Non-pigmented ciliary epithelial cell (primary cell): ENCODE results near the gene SNRNP25.

Experiments
- DNase-seq: peaks from one replicate; pipeline ENCODE4 v3.0.0-alpha.2; 2010; ENCODE audit warnings: low read depth

The SNRNP25 gene

GRCh38 chr16:78444-79150 is 25.0 kb downstream of the SNRNP25 start:
- DNase-seq, result no peak

GRCh38 chr16:79151-80054 is 25.8 kb downstream of the SNRNP25 start:
- DNase-seq, result no peak

- DNase-seq, result no peak
These were observed 29.5 kb downstream of the SNRNP25 start for GRCh38 chr16:83060-83603.

- no peak for DNase-seq
These were observed 30.4 kb downstream of the SNRNP25 start for GRCh38 chr16:83781-84615.

- DNase-seq, result peak; percentile 83
These were observed 31.2 kb downstream of the SNRNP25 start for GRCh38 chr16:84718-85406.

GRCh38 chr16:85407-85782 is 31.8 kb downstream of the SNRNP25 start:
- no peak for DNase-seq

- no peak for DNase-seq
These were observed 32.2 kb downstream of the SNRNP25 start for GRCh38 chr16:85865-86264.

- no peak for DNase-seq
These were observed 32.9 kb downstream of the SNRNP25 start for GRCh38 chr16:86483-86952.

- no peak for DNase-seq
These were observed 35.0 kb downstream of the SNRNP25 start for GRCh38 chr16:88613-89012.

- DNase-seq, result no peak
These were observed 36.0 kb downstream of the SNRNP25 start for GRCh38 chr16:89391-90302.

GRCh38 chr16:91484-91883 is 37.9 kb downstream of the SNRNP25 start:
- DNase-seq, result no peak

GRCh38 chr16:92431-93339 is 39.1 kb downstream of the SNRNP25 start:
- DNase-seq, result no peak

GRCh38 chr16:94918-95265 is 41.3 kb downstream of the SNRNP25 start:
- DNase-seq, result no peak

GRCh38 chr16:96935-97381 is 43.3 kb downstream of the SNRNP25 start:
- DNase-seq, result no peak

GRCh38 chr16:97822-98221 is 44.2 kb downstream of the SNRNP25 start:
- no peak for DNase-seq

GRCh38 chr16:100989-101388 is 47.4 kb downstream of the SNRNP25 start:
- no peak for DNase-seq

- no peak for DNase-seq
These were observed 48.0 kb downstream of the SNRNP25 start for GRCh38 chr16:101586-101985.

GRCh38 chr16:102060-102855 is 48.6 kb downstream of the SNRNP25 start:
- no peak for DNase-seq
